IMR-90 (cell line): ENCODE data around the gene NPFFR2. TPM values are rescaled to one million over a fixed set of nuclear protein-coding genes. Genes with fewer than 3 reads are reported as not detected.

ENCODE experiments used
- ATAC-seq: fragments of 200-7000 bp; cut with Tn5 transposase; 2 replicates; pipeline ENCODE4 v1.9.1; 2020; ENCODE audit warnings: low read depth, mild to moderate bottlenecking, moderate library complexity
- Bru-seq: library from RNA; stranded (reverse); fragments of 400-500 nt; gene quantifications from one replicate; lab custom pipeline; 2021; lab: Mats Ljungman, UMichigan
- BruChase-seq, 2 experiments: library from RNA; stranded (reverse); fragments of 400-500 nt; gene quantifications; one replicate each; lab custom pipeline; 2021; lab: Mats Ljungman, UMichigan
- BruUV-seq: library from RNA; stranded (reverse); fragments of 400-500 nt; replicated peaks from 2 replicates; lab custom pipeline; 2021; lab: Mats Ljungman, UMichigan
- CTCF ChIA-PET: fragments of 300-600 bp; formaldehyde crosslinking; extraction: SDS; loops from one replicate; lab custom pipeline; 2021; ENCODE audit warnings: antibody characterized with exemption; lab: Yijun Ruan, JAX
- POLR2A ChIA-PET: fragments of 300-600 bp; sonication (Branson Sonifier 250); formaldehyde crosslinking; loops from one replicate; lab custom pipeline; 2022; ENCODE audit warnings: antibody characterized with exemption; ENCODE audit not compliant: unreplicated experiment; lab: Charles Lee
- DNase-seq: peaks from one replicate; pipeline ENCODE4 v3.0.0; 2013
- H2AFZ ChIP-seq: replicated peaks from 2 replicates; pipeline ENCODE3; 2013; ENCODE audit warnings: low read length, mild to moderate bottlenecking; ENCODE audit not compliant: poor library complexity
- H2AK5ac ChIP-seq: 2 replicates; pipeline ENCODE4 v1.6.1; 2013; ENCODE audit warnings: low read depth, low read length, inconsistent platforms
- H2AK9ac ChIP-seq: replicated peaks from 2 replicates; pipeline ENCODE3; 2013; ENCODE audit warnings: mild to moderate bottlenecking, low read depth, low read length, moderate library complexity; ENCODE audit not compliant: poor library complexity
- H2BK120ac ChIP-seq: 2 replicates; pipeline ENCODE4 v1.6.1; 2013; ENCODE audit warnings: low read depth, low read length, inconsistent platforms
- H2BK15ac ChIP-seq: 3 replicates; pipeline ENCODE4 v1.6.1; 2013; ENCODE audit warnings: low read depth, low read length, inconsistent platforms
- H2BK20ac ChIP-seq: 2 replicates; pipeline ENCODE4 v1.6.1; 2013; ENCODE audit warnings: low read depth, mild to moderate bottlenecking, inconsistent platforms, low read length, moderate library complexity
- H2BK5ac ChIP-seq: 2 replicates; pipeline ENCODE4 v1.6.1; 2013; ENCODE audit warnings: mild to moderate bottlenecking, low read depth, low read length, inconsistent platforms; ENCODE audit not compliant: poor library complexity, severe bottlenecking
- H3K14ac ChIP-seq: replicated peaks from 2 replicates; pipeline ENCODE4 v1.6.1; 2013; ENCODE audit warnings: low read depth, low read length, inconsistent platforms
- H3K18ac ChIP-seq: 2 replicates; pipeline ENCODE4 v1.6.1; 2013; ENCODE audit warnings: low read depth, low read length, control low read depth
- H3K23ac ChIP-seq: 2 replicates; pipeline ENCODE4 v1.6.1; 2013; ENCODE audit warnings: low read depth, low read length, inconsistent platforms
- H3K27ac ChIP-seq: 2 replicates; pipeline ENCODE4 v1.5.1; 2013; ENCODE audit warnings: mild to moderate bottlenecking, control low read depth, low read length; ENCODE audit not compliant: insufficient read depth
- H3K27me3 ChIP-seq: 2 replicates; pipeline ENCODE4 v1.6.1; 2013; ENCODE audit warnings: low read length; ENCODE audit not compliant: control insufficient read depth, insufficient read depth
- H3K36me3 ChIP-seq: 2 replicates; pipeline ENCODE4 v1.6.1; 2013; ENCODE audit warnings: low read length, mixed read lengths; ENCODE audit not compliant: control insufficient read depth, insufficient read depth
- H3K4ac ChIP-seq: 2 replicates; pipeline ENCODE4 v1.6.1; 2013; ENCODE audit warnings: low read depth, low read length, inconsistent platforms
- H3K4me1 ChIP-seq: 2 replicates; pipeline ENCODE4 v1.6.1; 2013; ENCODE audit warnings: low read length, mixed read lengths; ENCODE audit not compliant: control insufficient read depth, insufficient read depth
- H3K4me2 ChIP-seq: 2 replicates; pipeline ENCODE4 v1.6.1; 2013; ENCODE audit warnings: low read depth, mild to moderate bottlenecking, control low read depth, low read length, moderate library complexity
- H3K4me3 ChIP-seq: 2 replicates; pipeline ENCODE4 v1.5.1; 2013; ENCODE audit warnings: low read depth, mild to moderate bottlenecking, control low read depth, low read length, moderate library complexity; ENCODE audit not compliant: insufficient read depth
- H3K56ac ChIP-seq: 2 replicates; pipeline ENCODE4 v1.6.1; 2013; ENCODE audit warnings: low read length, inconsistent platforms; ENCODE audit not compliant: insufficient read depth; ENCODE audit errors: extremely low read depth
- H3K79me1 ChIP-seq, 2 experiments: 2 replicates each; pipeline ENCODE4 v1.6.1; 2013; ENCODE audit warnings: low read length in 2 of 2, inconsistent platforms in 1 of 2, low read depth in 1 of 2
- H3K9ac ChIP-seq: 2 replicates; pipeline ENCODE4 v1.6.1; 2013; ENCODE audit warnings: low read depth, low read length, control low read depth
- H3K9me1 ChIP-seq: 2 replicates; pipeline ENCODE4 v1.6.1; 2013; ENCODE audit warnings: low read length, inconsistent platforms; ENCODE audit not compliant: insufficient read depth
- H3K9me3 ChIP-seq: 2 replicates; pipeline ENCODE4 v1.6.1; 2013; ENCODE audit warnings: low read length; ENCODE audit not compliant: control insufficient read depth, insufficient read depth
- H4K20me1 ChIP-seq: 2 replicates; pipeline ENCODE4 v1.6.1; 2013; ENCODE audit warnings: low read length, inconsistent platforms; ENCODE audit not compliant: insufficient read depth
- H4K5ac ChIP-seq: 2 replicates; pipeline ENCODE4 v1.6.1; 2013; ENCODE audit warnings: mild to moderate bottlenecking, low read depth, low read length, control low read depth
- H4K8ac ChIP-seq, 2 experiments: 2 replicates each; pipeline ENCODE4 v1.6.1; 2013; ENCODE audit warnings: low read depth in 2 of 2, low read length in 2 of 2, control low read depth in 1 of 2, inconsistent platforms in 1 of 2
- H4K91ac ChIP-seq: 2 replicates; pipeline ENCODE4 v1.6.1; 2013; ENCODE audit warnings: low read depth, low read length, inconsistent platforms; ENCODE audit not compliant: insufficient read depth
- CEBPB ChIP-seq: IDR thresholded peaks from 2 replicates; pipeline ENCODE4 v1.6.1; 2012; ENCODE audit warnings: low read depth, low read length, improper control_type of control experiment
- MAZ ChIP-seq: IDR thresholded peaks from 2 replicates; pipeline ENCODE4 v1.6.1; 2012; ENCODE audit warnings: low read depth, mild to moderate bottlenecking, low read length, improper control_type of control experiment, moderate library complexity, borderline replicate concordance
- SMC3 ChIP-seq: fragments of 150-350 bp; IDR thresholded peaks from 2 replicates; pipeline ENCODE4 v1.6.1; 2016; ENCODE audit warnings: low read depth, mild to moderate bottlenecking, antibody characterized with exemption, low read length, moderate library complexity
- WGBS, 2 experiments: methylation state at CpG; one replicate each; pipeline versions ENCODE4 v1.1.5 to v1.1.7; 2013; ENCODE audit warnings: missing lambda C conversion rate in 2 of 2; ENCODE audit not compliant: insufficient read length in 1 of 2; ENCODE audit errors: extremely low coverage in 2 of 2; 5-methylcytosine and 5-hydroxymethylcytosine counted together
- dilution Hi-C: fragments of 300-500 bp; cut with HindIII; formaldehyde crosslinking; loops from one replicate; pipeline ENCODE4 v1.14.3; 2018; ENCODE audit warnings: low sequenced_read_pairs; ENCODE audit not compliant: unreplicated experiment
- in situ Hi-C: fragments of 300-500 bp; cut with MboI; formaldehyde crosslinking; loops from 3 replicates; pipeline ENCODE4 v1.14.3; 2019; ENCODE audit warnings: low sequenced_read_pairs, inconsistent platforms, mixed read lengths
- intact Hi-C: fragments of 100-400 bp; cut with micrococcal nuclease; formaldehyde crosslinking; loops from 2 replicates; pipeline ENCODE4 v1.10.0; 2022
- long read RNA-seq: library from polyadenylated mRNA; unstranded; transcript quantifications from one replicate; pipeline ENCODE4 v2.0.0, GENCODE V29; 2021; ENCODE audit not compliant: unreplicated experiment
- polyA plus RNA-seq, 3 experiments: library from polyadenylated mRNA; depleted of rRNA; stranded (reverse); fragments of >200 nt; gene quantifications; 2 replicates each; pipeline ENCODE4 v1.2.3, GENCODE V29; 2012; ENCODE audit warnings: low replicate concordance in 1 of 3
- total RNA-seq: library from RNA; depleted of rRNA; stranded (reverse); fragments of >200 nt; gene quantifications from 2 replicates; pipeline ENCODE4 v1.2.3, GENCODE V29; 2012; rRNA removed

Gene NPFFR2
- not detected in 2 replicates for total RNA-seq
- not detected in 2 replicates for polyA plus RNA-seq (2012; rRNA removed)
- polyA plus RNA-seq (2012; cell fraction: cytosol; rRNA removed) = not detected in 2 replicates
- polyA plus RNA-seq (2012; cell fraction: nucleus; rRNA removed; ENCODE audit: low replicate concordance) = not detected in 2 replicates
- Bru-seq, nascent RNA = not detected
- percentile 1 among the genes with signal in this experiment for BruChase-seq, experiment 1, labeled RNA remaining after a 6-hour chase
- BruChase-seq, experiment 2, labeled RNA remaining after a 2-hour chase = not detected
- long read RNA-seq = 0 reads

DNA sequence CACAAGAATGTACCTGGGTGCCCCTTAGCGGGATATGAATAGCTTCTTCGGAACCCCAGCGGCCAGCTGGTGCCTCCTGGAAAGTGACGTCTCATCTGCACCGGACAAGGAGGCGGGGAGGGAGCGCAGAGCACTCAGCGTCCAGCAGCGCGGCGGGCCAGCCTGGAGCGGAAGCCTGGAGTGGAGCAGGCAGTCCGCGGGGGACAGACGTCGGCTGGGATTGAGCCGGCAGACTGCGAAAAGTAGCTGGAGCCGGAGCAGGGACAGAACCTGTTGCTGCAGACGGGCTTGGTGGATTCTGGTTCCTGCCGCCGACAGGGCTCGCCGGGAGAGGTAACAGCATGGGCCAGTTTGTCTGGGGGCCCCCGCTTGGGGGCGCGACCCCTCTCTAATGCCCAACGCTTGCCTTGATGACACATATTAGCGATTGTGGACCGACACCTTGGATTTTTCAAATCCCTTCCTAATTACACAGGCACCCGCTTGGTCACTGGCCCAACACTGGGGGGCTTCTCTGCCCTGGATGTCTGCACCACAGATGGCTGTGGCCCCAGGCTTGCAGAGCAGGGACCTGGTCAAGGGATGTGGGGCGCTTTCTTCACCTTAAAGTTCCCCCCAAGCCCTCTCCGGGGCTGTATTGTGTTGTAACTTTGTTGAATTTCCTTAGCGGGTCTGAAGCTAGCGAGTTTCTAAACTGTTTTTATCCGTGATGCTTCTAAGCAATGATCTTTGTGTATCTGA is at the start of gene NPFFR2:
TSS of gene NPFFR2 (plus strand) at position 133 of the 741 bp plus-strand sequence. CDS start 96,592 bp downstream, outside the sequence.
- no peak within 1 kb of the TSS for H2BK15ac ChIP-seq
- ATAC-seq = peak; percentile 51; the same call in 1 of the 2 replicates
- no peak within 1 kb of the TSS for H3K23ac ChIP-seq
- intact Hi-C loops (no loop called here), in situ Hi-C loops (no loop called here), dilution Hi-C loops (no loop called here)
- no peaks in the 10 kb centered on the region for H3K9me3 ChIP-seq
- no peak within 1 kb of the TSS for H3K4me2 ChIP-seq
- ChIA-PET CTCF (no interaction called here), POLR2A (no interaction called here)
- no TSS peak for BruUV-seq
- no peak within 1 kb of the TSS for H4K91ac ChIP-seq
- no peak within 1 kb of the TSS for H2BK20ac ChIP-seq
- H2AFZ ChIP-seq = no peak within 1 kb of the TSS
- H3K9me1 ChIP-seq = no peaks in the 10 kb centered on the region
- no peak within 1 kb of the TSS for H3K4ac ChIP-seq
- H4K8ac ChIP-seq = no peak within 1 kb of the TSS
- no peaks in the 10 kb centered on the region for H3K4me1 ChIP-seq
- no peak within 1 kb of the TSS for H3K27ac ChIP-seq
- H3K9ac ChIP-seq = no peak within 1 kb of the TSS
- H2AK9ac ChIP-seq = no peak within 1 kb of the TSS
- no peak within 1 kb of the TSS for H2AK5ac ChIP-seq
- H3K56ac ChIP-seq = no peak within 1 kb of the TSS
- H3K18ac ChIP-seq = no peak within 1 kb of the TSS
- WGBS, 2 experiments = 29% methylated on average over 23 of the region's 36 CpGs; no CpG with 5 or more reads in 1 of the 2 experiments
- H3K14ac ChIP-seq = no peak within 1 kb of the TSS
- H3K27me3 ChIP-seq = peaks cover 7% of the 10 kb centered on the region
- H3K4me3 ChIP-seq = no peak within 1 kb of the TSS
- DNase-seq = no peak
- H4K5ac ChIP-seq = no peak within 1 kb of the TSS
- no peaks in the 10 kb centered on the region for H3K36me3 ChIP-seq
- H2BK120ac ChIP-seq = no peak within 1 kb of the TSS
- TF ChIP-seq CEBPB (no peak), MAZ (no peak), SMC3 (no peak)
- no peaks in the 10 kb centered on the region for H3K79me1 ChIP-seq
- H2BK5ac ChIP-seq = no peak within 1 kb of the TSS
- no peaks in the 10 kb centered on the region for H4K20me1 ChIP-seq
